GM21390 (cell line): Measurements from ENCODE around the gene ZNF341.

Experiments used
- ATAC-seq: cut with Tn5 transposase; IDR thresholded peaks from one replicate; pipeline ENCODE4 v1.9.1; 2021; ENCODE audit not compliant: unreplicated experiment

The ZNF341 gene

GRCh38 chr20:33822991-33823390, 91.2 kb downstream of the ZNF341 start:
- no peak for ATAC-seq

GRCh38 chr20:33824852-33825251, 93.1 kb downstream of the ZNF341 start:
- ATAC-seq = no peak

- no peak for ATAC-seq
Measured at GRCh38 chr20:33825340-33826269, 93.8 kb downstream of the ZNF341 start.

GRCh38 chr20:33826270-33826897, 94.6 kb downstream of the ZNF341 start:
- ATAC-seq = no peak

- no peak for ATAC-seq
Measured at GRCh38 chr20:33827109-33827508, 95.3 kb downstream of the ZNF341 start.

- ATAC-seq = no peak
Measured at GRCh38 chr20:33827634-33828325, 96.0 kb downstream of the ZNF341 start.

- ATAC-seq = no peak
Measured at GRCh38 chr20:33828326-33828844, 96.6 kb downstream of the ZNF341 start.

- no peak for ATAC-seq
Measured at GRCh38 chr20:33828967-33829560, 97.3 kb downstream of the ZNF341 start.

GRCh38 chr20:33829636-33830035, 97.8 kb downstream of the ZNF341 start:
- ATAC-seq = no peak

- no peak for ATAC-seq
Measured at GRCh38 chr20:33830371-33830770, 98.6 kb downstream of the ZNF341 start.

GRCh38 chr20:33832103-33832804, 100.5 kb downstream of the ZNF341 start:
- ATAC-seq = no peak

GRCh38 chr20:33833333-33833732, 101.5 kb downstream of the ZNF341 start:
- ATAC-seq = no peak

GRCh38 chr20:33835615-33836172, 103.9 kb downstream of the ZNF341 start:
- ATAC-seq = no peak

GRCh38 chr20:33836277-33836676, 104.5 kb downstream of the ZNF341 start:
- no peak for ATAC-seq

- no peak for ATAC-seq
Measured at GRCh38 chr20:33837096-33837830, 105.5 kb downstream of the ZNF341 start.

- no peak for ATAC-seq
Measured at GRCh38 chr20:33838035-33838864, 106.5 kb downstream of the ZNF341 start.

- ATAC-seq = no peak
Measured at GRCh38 chr20:33839591-33839990, 107.8 kb downstream of the ZNF341 start.

- no peak for ATAC-seq
Measured at GRCh38 chr20:33840160-33840559, 108.4 kb downstream of the ZNF341 start.
